ENCODE data around the gene CLIP2.
"Not testable (repeated sequence)": the region's sequence is repeated elsewhere in the genome, so short reads cannot be mapped to it uniquely, and the experiment has no call there.

DNA sequence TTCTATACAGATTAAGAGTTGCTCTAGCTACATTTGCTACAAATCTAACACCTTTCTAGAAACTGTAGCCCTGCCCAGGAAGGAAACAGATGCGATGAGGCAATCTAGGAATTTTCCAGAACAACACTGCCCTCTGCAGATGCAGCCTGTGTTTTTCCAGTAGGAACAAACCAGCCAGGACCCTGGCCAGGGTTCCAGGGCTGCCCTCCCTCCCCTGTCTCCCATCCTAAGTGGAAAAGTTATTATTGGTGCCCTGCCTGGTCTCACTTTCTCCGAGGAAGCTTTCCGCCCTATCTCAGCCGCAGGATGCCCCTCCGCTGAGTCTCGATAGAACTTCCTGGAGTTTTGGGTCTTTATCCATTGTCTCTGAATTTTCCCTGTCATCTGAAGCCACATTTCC, 104.5 kb downstream of the CLIP2 start:
- TF ChIP-seq, protein P1, sequence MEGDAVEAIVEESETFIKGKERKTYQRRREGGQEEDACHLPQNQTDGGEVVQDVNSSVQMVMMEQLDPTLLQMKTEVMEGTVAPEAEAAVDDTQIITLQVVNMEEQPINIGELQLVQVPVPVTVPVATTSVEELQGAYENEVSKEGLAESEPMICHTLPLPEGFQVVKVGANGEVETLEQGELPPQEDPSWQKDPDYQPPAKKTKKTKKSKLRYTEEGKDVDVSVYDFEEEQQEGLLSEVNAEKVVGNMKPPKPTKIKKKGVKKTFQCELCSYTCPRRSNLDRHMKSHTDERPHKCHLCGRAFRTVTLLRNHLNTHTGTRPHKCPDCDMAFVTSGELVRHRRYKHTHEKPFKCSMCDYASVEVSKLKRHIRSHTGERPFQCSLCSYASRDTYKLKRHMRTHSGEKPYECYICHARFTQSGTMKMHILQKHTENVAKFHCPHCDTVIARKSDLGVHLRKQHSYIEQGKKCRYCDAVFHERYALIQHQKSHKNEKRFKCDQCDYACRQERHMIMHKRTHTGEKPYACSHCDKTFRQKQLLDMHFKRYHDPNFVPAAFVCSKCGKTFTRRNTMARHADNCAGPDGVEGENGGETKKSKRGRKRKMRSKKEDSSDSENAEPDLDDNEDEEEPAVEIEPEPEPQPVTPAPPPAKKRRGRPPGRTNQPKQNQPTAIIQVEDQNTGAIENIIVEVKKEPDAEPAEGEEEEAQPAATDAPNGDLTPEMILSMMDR (conservative IDR thresholded peaks at IDR 0.05; ENCODE audit: low read depth, low read length), result peak; percentile 47
- TF ChIP-seq EZH2 (IDR thresholded peaks at IDR 0.05; ENCODE audit: borderline replicate concordance, low read depth, low read length, poor library complexity, severe bottlenecking), result not testable (repeated sequence)

Data from A673 (cell line).